H9 (cell line): ENCODE measurements around the gene ST8SIA2. TPM values are rescaled to one million over a fixed set of nuclear protein-coding genes. Genes with fewer than 3 reads are reported as not detected.

ENCODE experiments used
- DNase-seq: peaks from one replicate; pipeline ENCODE4 v3.0.0-alpha.2; 2017
- H2AFZ ChIP-seq: one replicate; pipeline ENCODE4 v1.6.1; 2013; ENCODE audit warnings: mild to moderate bottlenecking, low read length, control low read depth, moderate library complexity
- H2AK5ac ChIP-seq: 2 replicates; pipeline ENCODE4 v1.6.1; 2013; ENCODE audit warnings: low read length, control low read depth, mixed read lengths; ENCODE audit not compliant: insufficient read length
- H2BK120ac ChIP-seq: one replicate; pipeline ENCODE4 v1.6.1; 2013; ENCODE audit warnings: low read depth, mild to moderate bottlenecking, low read length, control low read depth, inconsistent platforms; ENCODE audit not compliant: poor library complexity, severe bottlenecking
- H2BK12ac ChIP-seq: 2 replicates; pipeline ENCODE4 v1.6.1; 2013; ENCODE audit warnings: low read length, control low read depth, mixed read lengths, low read depth; ENCODE audit not compliant: insufficient read length
- H2BK15ac ChIP-seq: 2 replicates; pipeline ENCODE4 v1.6.1; 2013; ENCODE audit warnings: low read depth, low read length, control low read depth
- H2BK20ac ChIP-seq: one replicate; pipeline ENCODE4 v1.6.1; 2013; ENCODE audit warnings: low read depth, mild to moderate bottlenecking, low read length, control low read depth, inconsistent platforms; ENCODE audit not compliant: poor library complexity, severe bottlenecking
- H2BK5ac ChIP-seq: 2 replicates; pipeline ENCODE4 v1.6.1; 2013; ENCODE audit warnings: low read length, control low read depth, mixed read lengths; ENCODE audit not compliant: insufficient read length
- H3K14ac ChIP-seq: 2 replicates; pipeline ENCODE4 v1.6.1; 2013; ENCODE audit warnings: low read length, control low read depth; ENCODE audit not compliant: insufficient read depth
- H3K18ac ChIP-seq: 2 replicates; pipeline ENCODE4 v1.6.1; 2013; ENCODE audit warnings: low read depth, mild to moderate bottlenecking, mixed read lengths, low read length, control low read depth; ENCODE audit not compliant: insufficient read length
- H3K23ac ChIP-seq: 2 replicates; pipeline ENCODE4 v1.6.1; 2013; ENCODE audit warnings: low read length, control low read depth, mixed read lengths, low read depth; ENCODE audit not compliant: insufficient read length
- H3K23me2 ChIP-seq: 2 replicates; pipeline ENCODE4 v1.6.1; 2013; ENCODE audit warnings: low read depth, mild to moderate bottlenecking, mixed read lengths, low read length, control low read depth; ENCODE audit not compliant: insufficient read length, poor library complexity, severe bottlenecking
- H3K27ac ChIP-seq: 2 replicates; pipeline ENCODE4 v1.5.1; 2013; ENCODE audit warnings: low read length, control low read depth, mixed read lengths, low read depth; ENCODE audit not compliant: insufficient read length
- H3K27me3 ChIP-seq: 2 replicates; pipeline ENCODE4 v1.6.1; 2013; ENCODE audit warnings: low read length, control low read depth, inconsistent platforms; ENCODE audit not compliant: insufficient read depth
- H3K4ac ChIP-seq: 2 replicates; pipeline ENCODE4 v1.6.1; 2013; ENCODE audit warnings: low read depth, mild to moderate bottlenecking, control low read depth, inconsistent platforms, low read length, moderate library complexity
- H3K4me1 ChIP-seq: 2 replicates; pipeline ENCODE4 v1.6.1; 2013; ENCODE audit warnings: low read length, control low read depth, inconsistent platforms; ENCODE audit not compliant: insufficient read depth
- H3K4me2 ChIP-seq: 2 replicates; pipeline ENCODE4 v1.6.1; 2013; ENCODE audit warnings: low read length, control low read depth, mixed read lengths; ENCODE audit not compliant: insufficient read length, insufficient read depth
- H3K56ac ChIP-seq: 2 replicates; pipeline ENCODE4 v1.6.1; 2013; ENCODE audit warnings: low read depth, mild to moderate bottlenecking, mixed read lengths, low read length, control low read depth; ENCODE audit not compliant: insufficient read length
- H3K79me1 ChIP-seq: 2 replicates; pipeline ENCODE4 v1.6.1; 2013; ENCODE audit warnings: low read depth, mild to moderate bottlenecking, moderate library complexity, low read length, control low read depth, inconsistent platforms; ENCODE audit not compliant: insufficient read depth, poor library complexity, severe bottlenecking
- H3K79me2 ChIP-seq: 2 replicates; pipeline ENCODE4 v1.6.1; 2013; ENCODE audit warnings: low read length, control low read depth, inconsistent platforms; ENCODE audit not compliant: insufficient read depth
- H3K9ac ChIP-seq: 2 replicates; pipeline ENCODE4 v1.6.1; 2013; ENCODE audit warnings: low read length, control low read depth, mixed read lengths; ENCODE audit not compliant: insufficient read length; ENCODE audit errors: extremely low read depth
- H3K9me3 ChIP-seq: one replicate; pipeline ENCODE4 v1.6.1; 2013; ENCODE audit warnings: low read depth, low read length, inconsistent platforms; ENCODE audit not compliant: control insufficient read depth
- H3T11ph ChIP-seq: one replicate; pipeline ENCODE4 v1.6.1; 2013; ENCODE audit warnings: mild to moderate bottlenecking, low read length, control low read depth, inconsistent platforms
- H4K20me1 ChIP-seq: one replicate; pipeline ENCODE4 v1.6.1; 2013; ENCODE audit not compliant: control insufficient read depth, insufficient read length, insufficient read depth
- H4K5ac ChIP-seq: 2 replicates; pipeline ENCODE4 v1.6.1; 2013; ENCODE audit warnings: low read depth, mild to moderate bottlenecking, mixed read lengths, low read length, control low read depth; ENCODE audit not compliant: insufficient read length
- H4K8ac ChIP-seq: replicated peaks from 2 replicates; pipeline ENCODE4 v1.6.1; 2013; ENCODE audit warnings: low read length, control low read depth, mixed read lengths, low read depth; ENCODE audit not compliant: insufficient read length
- H4K91ac ChIP-seq: 2 replicates; pipeline ENCODE4 v1.6.1; 2013; ENCODE audit warnings: low read depth, mild to moderate bottlenecking, moderate library complexity, mixed read lengths, low read length, control low read depth; ENCODE audit not compliant: insufficient read length
- H3K27ac Mint-ChIP-seq, 3 experiments: 2 replicates in 2 of 3; 3 replicates in 1 of 3; pipeline ENCODE4 v1.8.0; 2020 to 2021; ENCODE audit warnings: mixed read lengths in 3 of 3, mild to moderate bottlenecking in 1 of 3, moderate library complexity in 1 of 3
- H3K27me3 Mint-ChIP-seq: 2 replicates; pipeline ENCODE4 v1.8.0; 2021; ENCODE audit warnings: low read depth, mild to moderate bottlenecking, moderate library complexity, mixed read lengths
- H3K36me3 Mint-ChIP-seq, 3 experiments: 2 replicates in 2 of 3; 3 replicates in 1 of 3; pipeline ENCODE4 v1.8.0; 2020 to 2021; ENCODE audit warnings: low read depth in 3 of 3, mixed read lengths in 3 of 3; ENCODE audit not compliant: insufficient read depth in 1 of 3
- H3K4me1 Mint-ChIP-seq, 2 experiments: 2 replicates each; pipeline ENCODE4 v1.8.0; 2020; ENCODE audit warnings: mixed read lengths in 2 of 2
- H3K4me3 Mint-ChIP-seq, 2 experiments: 2 replicates in 1 of 2; 3 replicates in 1 of 2; pipeline ENCODE4 v1.8.0; 2020 to 2021; ENCODE audit warnings: mild to moderate bottlenecking in 2 of 2, mixed read lengths in 2 of 2, moderate library complexity in 1 of 2
- H3K9me3 Mint-ChIP-seq, 2 experiments: 2 replicates in 1 of 2; 3 replicates in 1 of 2; pipeline ENCODE4 v1.8.0; 2020; ENCODE audit warnings: mild to moderate bottlenecking in 2 of 2, mixed read lengths in 2 of 2, moderate library complexity in 1 of 2
- WGBS: extraction: QIAGEN DNeasy Blood & Tissue Kit; methylation state at CpG from one replicate; pipeline ENCODE4 v1.1.7; 2013; ENCODE audit warnings: missing lambda C conversion rate, low lambda C conversion rate, mixed read lengths; ENCODE audit not compliant: insufficient read length; ENCODE audit errors: extremely low coverage; 5-methylcytosine and 5-hydroxymethylcytosine counted together
- total RNA-seq: library from RNA; stranded (reverse); gene quantifications from 2 replicates; pipeline ENCODE4 v1.2.1, GENCODE V29; 2021
- TF ChIP-seq, protein P1 (sequence below): fragments of 200-600 bp; sonication (generic); conservative IDR thresholded peaks from 3 replicates; pipeline ENCODE4 v1.8.0; 2021; ENCODE audit warnings: antibody characterized with exemption, mild to moderate bottlenecking

Gene ST8SIA2
- total RNA-seq, 1 experiment from 2014 or later: 1.8 TPM

DNA sequence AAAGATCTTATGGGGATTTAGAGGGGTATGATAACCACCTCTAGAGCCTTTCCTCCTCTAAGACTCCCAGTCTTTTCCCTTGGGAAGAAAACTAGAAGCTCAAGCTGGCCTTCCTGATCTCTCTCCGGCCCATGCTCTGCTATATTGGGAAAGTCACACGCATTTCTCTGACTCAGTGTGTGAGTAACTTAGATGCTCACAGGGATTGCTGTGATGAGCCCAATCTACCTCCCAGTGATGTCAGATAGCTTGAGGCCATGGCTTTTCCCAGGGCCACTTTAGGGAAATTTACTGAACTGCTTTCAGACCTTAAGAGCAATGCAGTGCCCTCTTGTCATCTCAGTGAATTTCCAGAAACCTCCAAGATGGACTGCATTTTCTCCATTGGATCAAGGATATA lies 8.6 kb upstream of the ST8SIA2 start:
- no peak overlapping the region for H4K91ac ChIP-seq
- no peak overlapping the region for H2AFZ ChIP-seq
- no peak overlapping the region for H4K8ac ChIP-seq
- no peak overlapping the region for H3K18ac ChIP-seq
- H3T11ph ChIP-seq: no peak overlapping the region
- H2BK20ac ChIP-seq: no peak overlapping the region
- H2BK120ac ChIP-seq: no peak overlapping the region
- Mint-ChIP-seq H3K36me3 (no peaks in the 10 kb centered on the region), H3K4me1 (peaks cover 2 to 9% of the 10 kb centered on the region in 2 experiments), H3K27ac (no peak overlapping the region), H3K27me3 (peaks cover 36% of the 10 kb centered on the region), H3K9me3 (no peaks in the 10 kb centered on the region), H3K4me3 (no peak overlapping the region)
- DNase-seq: no peak
- TF ChIP-seq, protein P1, sequence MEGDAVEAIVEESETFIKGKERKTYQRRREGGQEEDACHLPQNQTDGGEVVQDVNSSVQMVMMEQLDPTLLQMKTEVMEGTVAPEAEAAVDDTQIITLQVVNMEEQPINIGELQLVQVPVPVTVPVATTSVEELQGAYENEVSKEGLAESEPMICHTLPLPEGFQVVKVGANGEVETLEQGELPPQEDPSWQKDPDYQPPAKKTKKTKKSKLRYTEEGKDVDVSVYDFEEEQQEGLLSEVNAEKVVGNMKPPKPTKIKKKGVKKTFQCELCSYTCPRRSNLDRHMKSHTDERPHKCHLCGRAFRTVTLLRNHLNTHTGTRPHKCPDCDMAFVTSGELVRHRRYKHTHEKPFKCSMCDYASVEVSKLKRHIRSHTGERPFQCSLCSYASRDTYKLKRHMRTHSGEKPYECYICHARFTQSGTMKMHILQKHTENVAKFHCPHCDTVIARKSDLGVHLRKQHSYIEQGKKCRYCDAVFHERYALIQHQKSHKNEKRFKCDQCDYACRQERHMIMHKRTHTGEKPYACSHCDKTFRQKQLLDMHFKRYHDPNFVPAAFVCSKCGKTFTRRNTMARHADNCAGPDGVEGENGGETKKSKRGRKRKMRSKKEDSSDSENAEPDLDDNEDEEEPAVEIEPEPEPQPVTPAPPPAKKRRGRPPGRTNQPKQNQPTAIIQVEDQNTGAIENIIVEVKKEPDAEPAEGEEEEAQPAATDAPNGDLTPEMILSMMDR: no peak
- H3K4me2 ChIP-seq: no peak overlapping the region
- no peak overlapping the region for H3K4ac ChIP-seq
- H3K9ac ChIP-seq: no peak overlapping the region
- no CpG with 5 or more reads among the region's 2 CpGs for WGBS
- H3K56ac ChIP-seq: no peak overlapping the region
- H3K79me2 ChIP-seq: no peaks in the 10 kb centered on the region
- no peak overlapping the region for H3K23ac ChIP-seq
- no peaks in the 10 kb centered on the region for H4K20me1 ChIP-seq
- H4K5ac ChIP-seq: no peak overlapping the region
- no peak overlapping the region for H2BK12ac ChIP-seq
- no peaks in the 10 kb centered on the region for H3K9me3 ChIP-seq
- H3K4me1 ChIP-seq: no peaks in the 10 kb centered on the region
- H3K79me1 ChIP-seq: no peaks in the 10 kb centered on the region
- H3K23me2 ChIP-seq: no peaks in the 10 kb centered on the region
- no peak overlapping the region for H2AK5ac ChIP-seq
- no peak overlapping the region for H2BK15ac ChIP-seq
- no peak overlapping the region for H2BK5ac ChIP-seq
- no peaks in the 10 kb centered on the region; the same call in 1 of the 2 replicates for H3K27me3 ChIP-seq
- H3K14ac ChIP-seq: no peak overlapping the region
- no peak overlapping the region for H3K27ac ChIP-seq
